ENCODE measurements around the gene GNG4.
"Not testable (repeated sequence)": the region's sequence is repeated elsewhere in the genome, so short reads cannot be mapped to it uniquely, and the experiment has no call there.

The GNG4 gene

DNA sequence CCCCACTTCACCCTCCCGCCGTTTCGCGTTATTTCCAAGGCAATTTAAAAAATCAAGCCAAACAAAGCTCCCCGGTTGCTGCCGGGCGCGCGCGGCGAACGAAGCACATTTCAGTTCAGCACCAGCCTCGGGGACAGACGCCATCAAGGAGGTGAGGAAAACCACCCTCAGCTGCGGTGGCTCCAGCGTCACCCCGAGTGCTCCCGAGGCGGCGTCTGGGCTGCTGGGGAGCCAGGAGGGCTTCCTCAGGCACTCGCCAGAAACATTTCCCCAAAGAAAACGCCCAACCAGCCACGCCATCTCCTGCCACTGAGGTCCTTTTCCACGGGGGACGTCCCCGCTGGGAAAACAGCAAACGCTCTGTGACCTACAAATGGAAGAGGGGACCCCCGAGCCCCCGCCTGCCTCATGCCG is 623 bp downstream of the GNG4 start:
- peak; percentile 31 to 59 for DNase-seq

DNA sequence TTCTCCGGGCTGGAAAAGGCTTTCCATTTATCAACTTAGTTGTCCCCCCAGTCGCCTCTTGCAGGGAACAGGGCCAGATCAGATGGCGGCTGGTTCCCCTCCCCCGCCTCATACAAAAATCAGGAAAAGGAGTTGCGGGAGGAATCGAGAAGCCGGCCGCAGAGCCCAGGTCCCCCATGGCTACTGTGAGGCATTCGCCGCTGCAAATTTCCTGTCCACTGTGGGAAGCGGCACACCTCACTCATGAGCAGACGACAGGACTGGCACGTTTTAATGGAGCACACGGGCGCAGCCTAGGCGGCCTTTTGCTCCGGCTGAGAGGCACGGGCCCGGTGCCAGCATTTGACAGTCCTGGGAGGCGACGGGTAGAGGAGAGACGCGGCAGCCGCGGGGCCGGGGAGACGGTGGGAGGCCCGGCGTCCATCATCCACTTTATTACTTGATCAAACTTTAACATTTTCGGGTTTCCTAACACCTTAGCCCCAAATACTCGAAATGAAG is 1.1 kb downstream of the GNG4 start:
- DNase-seq, result no peak

DNA sequence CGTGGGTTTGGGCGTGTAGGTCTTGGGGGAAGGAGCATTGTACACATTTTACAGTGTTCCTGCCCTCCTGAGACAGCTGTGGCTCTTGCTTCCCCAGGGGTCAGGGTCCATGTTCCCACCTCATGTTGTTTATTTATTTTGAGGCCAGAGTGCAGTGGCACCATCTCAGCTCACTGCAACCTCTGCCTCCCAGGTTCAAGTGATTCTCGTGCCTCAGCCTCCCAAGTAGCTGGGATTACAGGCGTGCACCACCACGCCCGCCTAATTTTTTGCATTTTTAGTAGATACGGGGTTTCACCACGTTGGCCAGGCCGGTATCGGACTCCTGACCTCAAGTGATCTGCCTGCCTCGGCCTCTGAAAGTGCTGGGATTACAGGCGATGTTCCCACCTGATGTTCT is 2.0 kb downstream of the GNG4 start:
- not testable (repeated sequence) for DNase-seq

DNA sequence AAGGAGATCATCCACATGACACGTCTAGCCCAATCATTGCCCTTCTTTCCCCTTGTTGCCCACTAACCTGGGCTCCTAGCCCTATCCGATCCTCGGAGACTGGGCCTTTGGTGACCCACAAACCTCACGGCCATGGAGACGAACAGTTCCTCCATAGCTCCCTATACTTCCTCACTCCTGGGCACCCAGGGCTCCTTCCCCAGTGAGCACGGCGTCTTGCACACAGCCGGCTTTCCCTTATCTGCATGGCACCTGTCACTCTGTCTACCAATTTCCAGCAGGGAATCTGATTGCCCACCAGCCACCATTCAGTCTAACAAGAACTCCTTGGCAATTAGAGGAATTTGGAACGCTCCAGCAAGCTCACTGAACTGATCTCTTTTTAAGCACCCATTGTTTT is 3.1 kb downstream of the GNG4 start:
- no peak for DNase-seq

DNA sequence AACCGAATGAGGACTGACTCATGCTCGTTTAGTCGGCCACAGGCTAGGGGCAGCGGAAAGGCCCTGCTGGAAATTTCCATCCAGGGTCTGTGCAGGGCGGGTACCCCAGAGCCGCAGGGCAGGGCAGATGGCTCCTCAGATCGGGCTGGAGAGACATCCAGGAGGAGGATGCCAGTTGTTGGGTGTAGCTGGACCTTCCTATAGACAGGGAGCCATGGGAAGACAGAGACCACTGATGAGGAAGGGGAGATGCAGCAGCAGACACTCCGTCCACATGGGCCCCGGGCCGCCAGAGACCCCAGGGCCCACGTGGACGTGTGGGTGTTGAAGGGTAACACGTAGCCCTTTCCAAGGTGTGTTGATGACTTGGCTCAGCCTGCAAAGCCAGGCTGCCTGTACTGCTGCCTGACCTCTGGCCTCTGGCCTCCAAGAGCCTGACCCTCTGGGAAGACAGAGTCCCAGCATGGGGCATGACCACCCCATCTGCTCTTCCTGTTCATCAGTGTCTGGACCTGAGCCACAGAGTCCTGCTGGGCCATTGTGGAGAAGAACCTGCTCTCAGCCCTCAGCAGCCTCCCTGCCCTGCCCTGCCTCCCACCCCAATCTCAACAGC is 4.8 kb downstream of the GNG4 start:
- no peak for DNase-seq

GRCh38 chr1:235643837-235644692 is 5.5 kb downstream of the GNG4 start:
- DNase-seq, result no peak

DNA sequence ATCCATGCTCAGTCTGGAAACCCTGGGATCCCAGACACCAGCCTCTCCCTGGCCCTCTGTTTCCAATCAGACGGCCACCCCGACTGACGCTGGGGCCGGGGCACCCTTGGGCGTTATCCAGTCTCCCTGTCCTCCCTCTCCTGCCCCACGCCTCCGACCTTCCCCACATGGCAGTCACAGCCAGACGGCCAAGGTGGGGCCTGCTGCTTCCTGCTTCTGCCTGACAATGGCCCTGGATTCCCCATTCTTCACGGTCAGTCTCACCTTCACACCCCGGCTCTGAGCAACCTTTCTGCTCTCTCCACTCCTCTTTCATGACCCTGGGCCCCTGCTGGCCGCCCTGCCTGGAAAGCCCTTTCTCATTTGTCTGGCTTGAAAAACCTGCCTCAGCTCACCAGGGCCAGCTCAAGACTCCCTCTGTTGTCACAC is 6.6 kb downstream of the GNG4 start:
- no peak for DNase-seq

GRCh38 chr1:235642011-235642942 is 7.3 kb downstream of the GNG4 start:
- DNase-seq, result peak; percentile 40 to 69

- DNase-seq, result no peak
These were observed 9.0 kb downstream of the GNG4 start for GRCh38 chr1:235640580-235640979.

DNA sequence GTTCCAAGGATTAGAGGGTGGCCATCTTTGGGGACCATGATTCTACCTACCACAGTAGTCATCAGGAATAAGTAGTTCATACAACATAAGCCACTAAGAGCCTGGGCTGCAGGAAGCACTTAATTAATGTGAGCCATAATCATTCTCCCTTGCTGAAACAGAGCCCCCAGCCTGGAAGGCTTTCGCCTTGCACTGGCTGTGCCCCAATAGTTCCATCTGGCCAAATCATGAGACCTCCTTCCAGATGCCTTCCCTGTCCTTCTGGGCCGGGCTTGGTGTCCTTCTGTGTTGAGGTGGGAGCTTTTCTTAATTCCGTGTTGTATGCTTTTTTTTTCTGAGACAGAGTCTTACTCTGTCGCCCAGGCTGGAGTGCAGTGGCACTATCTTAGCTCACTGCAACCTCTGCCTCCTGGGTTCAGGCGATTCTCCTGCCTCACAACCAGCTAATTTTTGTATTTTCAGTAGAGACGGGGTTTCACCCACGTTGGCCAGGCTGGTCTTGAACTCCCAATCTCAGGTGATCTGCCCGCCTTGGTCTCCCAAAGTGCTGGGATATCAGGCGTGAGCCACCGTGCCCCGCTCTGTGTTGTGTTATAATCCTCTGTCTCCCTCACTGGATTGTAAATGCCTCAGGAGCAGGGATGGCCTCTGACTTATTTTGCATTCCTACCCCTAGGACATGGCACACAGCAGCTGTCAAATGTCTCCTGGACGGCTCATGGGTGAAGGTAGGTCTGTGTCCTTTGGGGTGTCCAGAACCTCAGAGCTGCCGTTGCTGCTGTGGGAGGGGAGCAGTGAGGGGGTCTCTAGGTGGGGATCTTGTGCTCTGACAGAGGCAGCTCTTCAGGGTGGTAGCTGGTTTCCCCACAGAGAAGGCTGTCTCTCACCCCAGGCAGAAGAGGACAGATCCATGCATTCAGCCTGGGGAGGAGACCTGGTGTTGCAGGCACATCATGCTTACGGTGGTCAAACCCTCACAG is 10.1 kb downstream of the GNG4 start:
- DNase-seq, result no peak

DNA sequence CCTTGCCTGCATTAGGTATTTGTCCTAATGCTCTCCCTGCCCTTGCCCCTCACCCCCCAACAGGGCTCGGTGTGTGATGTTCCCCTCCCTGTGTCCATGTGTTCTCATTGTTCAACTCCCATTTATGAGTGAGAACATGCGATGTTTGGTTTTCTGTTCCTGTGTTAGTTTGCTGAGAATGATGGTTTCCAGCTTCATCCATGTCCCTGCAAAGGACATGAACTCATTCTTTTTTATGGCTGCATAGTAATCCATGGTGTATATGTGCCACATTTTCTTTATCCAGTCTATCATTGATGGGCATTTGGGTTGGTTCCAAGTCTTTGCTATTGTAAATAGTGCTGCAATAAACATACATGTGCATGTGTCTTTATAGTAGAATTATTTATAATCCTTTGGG is 11.0 kb downstream of the GNG4 start:
- not testable (repeated sequence) for DNase-seq

- no peak for DNase-seq
These were observed 11.6 kb downstream of the GNG4 start for GRCh38 chr1:235637756-235638534.

DNA sequence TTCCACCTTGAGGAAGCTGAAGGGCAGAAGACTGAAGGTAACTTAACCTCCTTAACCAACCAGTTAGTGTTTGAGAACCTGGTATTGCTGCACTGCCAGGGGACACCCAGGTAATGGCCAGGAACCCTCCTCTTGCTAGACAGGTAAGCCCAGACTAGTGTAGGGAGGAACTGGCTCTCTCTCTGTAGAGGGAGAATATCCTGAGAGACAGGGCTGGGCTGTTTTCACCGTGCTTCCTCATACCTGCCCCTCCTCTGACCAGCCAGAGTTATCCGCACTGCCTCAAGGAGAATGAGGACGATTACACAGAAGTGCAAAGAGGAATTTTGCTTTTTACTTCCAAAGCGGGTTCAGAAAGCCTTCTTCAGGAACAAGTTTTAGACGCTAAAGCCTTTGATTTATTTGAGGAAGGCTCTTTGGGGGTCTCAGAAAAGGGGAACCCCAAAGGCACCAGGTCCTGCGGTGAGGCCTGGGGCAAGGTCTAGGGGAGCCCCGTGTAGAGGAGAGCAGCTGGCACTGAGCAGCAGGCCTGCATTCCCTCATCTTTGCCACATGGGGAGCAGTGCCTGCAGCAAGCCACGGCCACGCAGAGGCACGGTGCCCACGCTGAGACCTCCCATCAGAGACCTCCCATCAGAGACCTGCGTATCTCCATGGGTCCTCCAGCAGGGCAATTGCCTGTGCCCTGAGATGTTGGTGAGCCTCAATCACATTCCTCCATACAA is 13.5 kb downstream of the GNG4 start:
- no peak for DNase-seq

DNA sequence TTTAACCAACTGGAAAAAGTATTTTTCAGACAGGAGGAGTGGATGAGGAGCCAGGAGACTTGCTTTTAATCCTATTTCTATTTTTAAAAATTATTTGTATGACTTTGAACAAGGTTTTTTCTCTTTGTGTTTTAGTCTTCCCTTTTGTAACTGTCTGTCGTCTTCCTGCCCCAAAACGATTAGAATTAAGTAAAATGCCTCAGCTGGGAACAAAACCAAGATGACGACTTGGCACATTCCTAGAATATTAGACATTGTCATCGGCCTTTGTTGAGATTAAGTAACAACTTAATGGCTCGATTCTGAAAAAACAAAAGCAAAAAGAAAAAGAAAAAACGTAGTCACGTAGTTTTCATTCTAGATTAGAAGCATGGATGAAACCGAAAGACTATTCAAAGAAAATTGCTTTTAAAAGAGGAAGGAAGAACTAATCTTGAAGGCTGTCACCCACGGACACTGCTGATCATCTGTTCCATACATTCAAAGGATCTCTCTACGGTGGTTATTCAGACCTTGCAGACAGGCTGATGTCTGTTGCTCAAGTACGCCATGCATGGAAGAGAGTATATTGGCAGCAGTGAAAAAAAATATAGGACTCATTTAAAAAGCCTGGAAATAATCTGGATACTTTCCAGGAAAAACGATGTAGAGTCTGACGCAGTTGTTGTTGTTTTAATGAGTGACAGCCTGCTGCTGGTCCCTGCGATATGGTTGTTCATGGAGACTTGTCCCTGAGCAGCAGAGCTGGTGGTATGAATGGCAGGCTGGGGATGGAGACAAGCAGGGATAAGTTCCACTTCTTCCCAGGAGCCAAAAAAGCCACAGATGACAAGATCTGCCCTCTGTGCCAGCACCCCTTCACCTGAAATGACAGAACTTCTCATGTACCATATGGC is 16.8 kb downstream of the GNG4 start:
- no peak for DNase-seq

DNA sequence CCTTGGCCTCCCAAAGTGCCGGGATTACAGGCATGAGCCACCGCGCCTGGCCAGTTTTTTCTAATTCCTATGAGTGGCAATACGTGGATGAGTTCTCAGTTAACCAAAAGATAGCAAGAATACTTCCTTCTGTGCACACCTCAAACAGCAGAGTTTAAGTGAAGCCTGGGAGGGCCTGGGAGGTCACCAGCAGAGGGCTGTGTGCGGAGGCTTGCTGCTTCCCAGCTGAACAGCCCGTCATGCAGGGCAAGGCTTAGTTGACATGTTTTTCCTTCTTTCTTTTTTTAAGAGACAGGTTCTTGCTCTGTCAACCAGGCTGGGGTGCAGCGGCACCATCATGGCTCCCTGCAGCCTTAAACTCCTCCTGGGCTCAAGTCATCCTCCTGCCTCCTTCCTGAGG is 17.8 kb downstream of the GNG4 start:
- no peak for DNase-seq

- DNase-seq, result no peak
These were observed 21.1 kb downstream of the GNG4 start for GRCh38 chr1:235628316-235629005.

DNA sequence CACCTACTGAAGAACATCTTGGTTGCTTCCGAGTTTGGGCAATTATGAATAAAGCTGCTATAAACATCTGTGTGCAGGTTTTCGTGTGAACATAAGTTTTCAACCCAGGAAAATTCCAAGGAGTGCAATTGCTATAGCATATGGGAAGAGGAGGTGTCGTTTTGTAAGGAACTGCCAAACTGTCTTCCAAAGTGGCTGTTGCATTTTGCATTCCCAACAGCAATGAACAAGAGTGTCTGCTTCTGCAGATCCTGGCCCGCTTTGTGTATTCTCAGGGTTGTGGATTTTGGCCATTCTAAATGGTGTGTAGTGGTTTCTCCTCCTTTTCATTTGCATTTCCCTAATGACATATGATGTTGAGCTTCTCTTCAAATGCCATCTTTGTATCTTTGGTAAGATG is 23.8 kb downstream of the GNG4 start:
- DNase-seq, result no peak

- no peak for DNase-seq
These were observed 24.2 kb downstream of the GNG4 start for GRCh38 chr1:235625340-235625739.
